ENCODE data around the gene CRKL. TPM values are rescaled to one million over a fixed set of nuclear protein-coding genes. Genes with fewer than 3 reads are reported as not detected.

CRKL gene
- total and polyA plus RNA-seq, 2 donors (not counting 1 experiment from before 2014, with no cell fraction given) = 17.1 to 76.7 TPM

DNA sequence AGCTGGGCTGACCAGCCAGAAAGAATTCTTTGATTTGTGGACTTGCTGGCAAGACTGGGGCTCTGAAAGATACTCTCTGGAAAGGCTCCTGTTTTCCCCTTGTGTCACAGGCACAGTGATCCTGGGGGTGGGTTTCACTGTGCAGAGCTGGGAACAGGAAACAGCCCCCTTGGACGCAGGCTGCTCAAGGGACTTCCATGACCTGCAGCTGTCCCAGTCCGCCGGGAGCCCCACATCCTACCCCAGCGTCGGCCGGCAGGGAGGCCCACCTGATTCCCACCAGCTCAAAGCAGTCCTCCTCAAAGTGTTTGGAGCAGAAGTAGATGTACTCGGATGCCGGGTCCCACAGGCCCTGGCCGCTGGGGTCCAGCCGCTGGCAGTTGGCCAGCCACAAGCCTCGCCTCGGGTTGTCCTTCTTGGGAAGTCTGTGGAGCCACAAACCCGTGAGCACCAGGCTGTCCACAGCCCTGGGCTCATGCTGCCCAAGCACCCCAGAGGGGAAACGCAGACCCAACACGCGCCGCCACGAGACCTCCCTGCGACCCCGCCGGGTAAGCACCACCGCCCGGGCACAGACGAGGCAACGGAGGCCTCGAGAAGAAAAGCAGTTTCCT lies 83.9 kb downstream of the CRKL start:
- 4% methylated on average over 26 of the region's 26 CpGs for WGBS (ENCODE audit: insufficient coverage)
- Histone ChIP-seq H3K4me3 (ENCODE audit: control extremely low read depth in 1 of 5, extremely low read depth in 1 of 5, insufficient read depth in 1 of 5, low read depth in 2 of 5, low read length in 4 of 5) (peak overlapping the region; percentile 17 to 99 (median 82)), H3K4me1 (ENCODE audit: control insufficient read depth in 2 of 2, insufficient read depth in 2 of 2, low read length in 2 of 2) (peaks cover 24 to 36% of the 10 kb centered on the region in 2 donors), H3K4me2 (replicated peaks; ENCODE audit: low read depth, low read length, poor library complexity, severe bottlenecking) (peak overlapping the region; percentile 97), H3K9me3 (ENCODE audit: control extremely low read depth in 1 of 3, control insufficient read depth in 2 of 3, insufficient read depth in 1 of 3, low read length in 2 of 3) (peaks cover 0 to 5% (median 0%) of the 10 kb centered on the region in 3 donors), H3K79me2 (ENCODE audit: control insufficient read depth, insufficient read depth, low read length) (peaks cover 21% of the 10 kb centered on the region), H4K20me1 (ENCODE audit: control insufficient read depth, insufficient read depth, low read length, poor library complexity, severe bottlenecking) (peaks cover 24% of the 10 kb centered on the region), H3K27me3 (replicated peaks in 1 of 4; ENCODE audit: control extremely low read depth in 1 of 4, control insufficient read depth in 3 of 4, insufficient read depth in 4 of 4, low read length in 3 of 4) (no peaks in the 10 kb centered on the region), H2AFZ (ENCODE audit: insufficient read depth, low read depth, low read length, poor library complexity, severe bottlenecking) (peak overlapping the region; percentile 89), H3K27ac (ENCODE audit: low read length in 2 of 2) (peak overlapping the region; percentile 91 to 96), H3K9ac (ENCODE audit: low read length) (peak overlapping the region; percentile 88), H3K36me3 (replicated peaks in 1 of 2; ENCODE audit: control extremely low read depth in 1 of 2, control insufficient read depth in 1 of 2, extremely low read depth in 1 of 2, insufficient read depth in 2 of 2, low read length in 1 of 2) (peaks cover 0 to 24% of the 10 kb centered on the region in 2 experiments)
- CTCF ChIA-PET = no interaction called here
- POLR2A ChIA-PET = no interaction called here
- no peak for ATAC-seq (ENCODE audit: low read depth)
- H3K27me3 Mint-ChIP-seq = no peaks in the 10 kb centered on the region
- no peak for TF ChIP-seq EZH2 (IDR thresholded peaks at IDR 0.05; ENCODE audit: borderline replicate concordance, insufficient read depth, low read depth, low read length, poor library complexity, severe bottlenecking)
- TF ChIP-seq, protein P1, sequence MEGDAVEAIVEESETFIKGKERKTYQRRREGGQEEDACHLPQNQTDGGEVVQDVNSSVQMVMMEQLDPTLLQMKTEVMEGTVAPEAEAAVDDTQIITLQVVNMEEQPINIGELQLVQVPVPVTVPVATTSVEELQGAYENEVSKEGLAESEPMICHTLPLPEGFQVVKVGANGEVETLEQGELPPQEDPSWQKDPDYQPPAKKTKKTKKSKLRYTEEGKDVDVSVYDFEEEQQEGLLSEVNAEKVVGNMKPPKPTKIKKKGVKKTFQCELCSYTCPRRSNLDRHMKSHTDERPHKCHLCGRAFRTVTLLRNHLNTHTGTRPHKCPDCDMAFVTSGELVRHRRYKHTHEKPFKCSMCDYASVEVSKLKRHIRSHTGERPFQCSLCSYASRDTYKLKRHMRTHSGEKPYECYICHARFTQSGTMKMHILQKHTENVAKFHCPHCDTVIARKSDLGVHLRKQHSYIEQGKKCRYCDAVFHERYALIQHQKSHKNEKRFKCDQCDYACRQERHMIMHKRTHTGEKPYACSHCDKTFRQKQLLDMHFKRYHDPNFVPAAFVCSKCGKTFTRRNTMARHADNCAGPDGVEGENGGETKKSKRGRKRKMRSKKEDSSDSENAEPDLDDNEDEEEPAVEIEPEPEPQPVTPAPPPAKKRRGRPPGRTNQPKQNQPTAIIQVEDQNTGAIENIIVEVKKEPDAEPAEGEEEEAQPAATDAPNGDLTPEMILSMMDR (IDR thresholded peaks at IDR 0.05) = no peak
- intact Hi-C loops (cut with micrococcal nuclease) = loop anchor here (5.0 kb wide), 3 partner anchors 641 to 884 kb away; partner anchors contain the start of genes RANBP1, SDF2L1 and TRMT2A
- peak overlapping the region; percentile 95 for H3K4me3 Mint-ChIP-seq
- peaks cover 32% of the 10 kb centered on the region for H3K4me1 Mint-ChIP-seq
- H3K27ac Mint-ChIP-seq = peak overlapping the region; percentile 99
- no peaks in the 10 kb centered on the region for H3K9me3 Mint-ChIP-seq (ENCODE audit: insufficient read depth)
- DNase-seq = peak; percentile 37
